HL-60 (cell line): ENCODE measurements around the gene GALNT6.

ENCODE experiments used
- GABPA ChIP-seq: IDR thresholded peaks from 2 replicates; pipeline ENCODE4 v1.6.1; 2012; ENCODE audit warnings: low read depth
- POLR2AphosphoS5 ChIP-seq: IDR thresholded peaks from 2 replicates; pipeline ENCODE4 v1.6.1; 2012; ENCODE audit warnings: low read depth
- REST ChIP-seq: IDR thresholded peaks from 2 replicates; pipeline ENCODE4 v1.6.1; 2012; ENCODE audit warnings: low read depth; ENCODE audit not compliant: insufficient replicate concordance
- SPI1 ChIP-seq: IDR thresholded peaks from 2 replicates; pipeline ENCODE4 v1.6.1; 2012; ENCODE audit warnings: low read depth, mild to moderate bottlenecking, borderline replicate concordance
- TF ChIP-seq, protein P1 (sequence below): IDR thresholded peaks from one replicate; pipeline ENCODE4 v1.5.1; 2011; ENCODE audit warnings: low read length, control low read depth, inconsistent platforms; ENCODE audit not compliant: insufficient read depth

- TF ChIP-seq, protein P1, sequence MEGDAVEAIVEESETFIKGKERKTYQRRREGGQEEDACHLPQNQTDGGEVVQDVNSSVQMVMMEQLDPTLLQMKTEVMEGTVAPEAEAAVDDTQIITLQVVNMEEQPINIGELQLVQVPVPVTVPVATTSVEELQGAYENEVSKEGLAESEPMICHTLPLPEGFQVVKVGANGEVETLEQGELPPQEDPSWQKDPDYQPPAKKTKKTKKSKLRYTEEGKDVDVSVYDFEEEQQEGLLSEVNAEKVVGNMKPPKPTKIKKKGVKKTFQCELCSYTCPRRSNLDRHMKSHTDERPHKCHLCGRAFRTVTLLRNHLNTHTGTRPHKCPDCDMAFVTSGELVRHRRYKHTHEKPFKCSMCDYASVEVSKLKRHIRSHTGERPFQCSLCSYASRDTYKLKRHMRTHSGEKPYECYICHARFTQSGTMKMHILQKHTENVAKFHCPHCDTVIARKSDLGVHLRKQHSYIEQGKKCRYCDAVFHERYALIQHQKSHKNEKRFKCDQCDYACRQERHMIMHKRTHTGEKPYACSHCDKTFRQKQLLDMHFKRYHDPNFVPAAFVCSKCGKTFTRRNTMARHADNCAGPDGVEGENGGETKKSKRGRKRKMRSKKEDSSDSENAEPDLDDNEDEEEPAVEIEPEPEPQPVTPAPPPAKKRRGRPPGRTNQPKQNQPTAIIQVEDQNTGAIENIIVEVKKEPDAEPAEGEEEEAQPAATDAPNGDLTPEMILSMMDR, result no peak
- TF ChIP-seq SPI1 (no peak), GABPA (no peak), REST (no peak), POLR2AphosphoS5 (no peak)
Observed at GRCh38 chr12:51393676-51394545, 2.7 kb upstream of the GALNT6 start.
